Activated T-helper 17 cell treated with anti-CD3 and anti-CD28 coated beads, Interleukin-2, amount 50 U/mL, for 72 hours (primary cell): Measurements from ENCODE around the gene IRX6. TPM values are rescaled to one million over a fixed set of nuclear protein-coding genes. Genes with fewer than 3 reads are reported as not detected.

Source experiments
- ATAC-seq: fragments of 150-1000 bp; cut with Tn5 transposase; replicated peaks from 2 replicates; pipeline ENCODE4 v1.10.0; 2021; ENCODE audit warnings: mild to moderate bottlenecking, moderate library complexity
- H3K27ac Mint-ChIP-seq: one replicate; pipeline ENCODE4 v1.8.0; 2022; ENCODE audit warnings: mixed read lengths
- H3K27me3 Mint-ChIP-seq: one replicate; pipeline ENCODE4 v1.8.0; 2022; ENCODE audit warnings: mixed read lengths
- H3K36me3 Mint-ChIP-seq: one replicate; pipeline ENCODE4 v1.8.0; 2022; ENCODE audit warnings: low read depth, mild to moderate bottlenecking, mixed read lengths
- H3K4me1 Mint-ChIP-seq: one replicate; pipeline ENCODE4 v1.8.0; 2022; ENCODE audit warnings: mixed read lengths
- H3K4me3 Mint-ChIP-seq: one replicate; pipeline ENCODE4 v1.8.0; 2022; ENCODE audit warnings: mild to moderate bottlenecking, mixed read lengths
- H3K9me3 Mint-ChIP-seq: one replicate; pipeline ENCODE4 v1.8.0; 2022; ENCODE audit warnings: mixed read lengths
- total RNA-seq, 2 donors: library from RNA; stranded (reverse); gene quantifications; one replicate each; pipeline ENCODE4 v1.2.3, GENCODE V29; 2022

IRX6 gene
- not detected for total RNA-seq

- H3K4me3 Mint-ChIP-seq = no peak within 1 kb of the TSS
- ATAC-seq = no peak
- H3K9me3 Mint-ChIP-seq = no peaks in the 10 kb centered on the region
- H3K4me1 Mint-ChIP-seq = no peaks in the 10 kb centered on the region
- H3K27me3 Mint-ChIP-seq = peaks cover 35% of the 10 kb centered on the region
- no peaks in the 10 kb centered on the region for H3K36me3 Mint-ChIP-seq
- H3K27ac Mint-ChIP-seq = no peak within 1 kb of the TSS
Observed at GRCh38 chr16:55323637-55324271, at the start of gene IRX6. Gene IRX6, plus strand, starts transcription at chr16:55324203. Its CDS starts 889 bp downstream, at chr16:55325092.

GRCh38 chr16:55274391-55274790 lies 49.6 kb upstream of the IRX6 start:
- H3K9me3 Mint-ChIP-seq = no peaks in the 10 kb centered on the region
- H3K4me3 Mint-ChIP-seq = no peak overlapping the region
- H3K27me3 Mint-ChIP-seq = peaks cover 2% of the 10 kb centered on the region
- no peak overlapping the region for H3K27ac Mint-ChIP-seq
- H3K4me1 Mint-ChIP-seq = no peaks in the 10 kb centered on the region
- H3K36me3 Mint-ChIP-seq = no peaks in the 10 kb centered on the region
- ATAC-seq = no peak

- Mint-ChIP-seq H3K4me3 (no peak overlapping the region), H3K27ac (no peak overlapping the region), H3K27me3 (no peaks in the 10 kb centered on the region), H3K36me3 (no peaks in the 10 kb centered on the region), H3K9me3 (no peaks in the 10 kb centered on the region), H3K4me1 (no peaks in the 10 kb centered on the region)
- ATAC-seq = no peak
Observed at GRCh38 chr16:55275167-55275566, 48.8 kb upstream of the IRX6 start.

GRCh38 chr16:55275869-55276268 lies 48.1 kb upstream of the IRX6 start:
- H3K9me3 Mint-ChIP-seq = no peaks in the 10 kb centered on the region
- H3K27ac Mint-ChIP-seq = no peak overlapping the region
- H3K27me3 Mint-ChIP-seq = no peaks in the 10 kb centered on the region
- no peak for ATAC-seq
- H3K4me3 Mint-ChIP-seq = no peak overlapping the region
- no peaks in the 10 kb centered on the region for H3K36me3 Mint-ChIP-seq
- no peaks in the 10 kb centered on the region for H3K4me1 Mint-ChIP-seq

GRCh38 chr16:55277536-55277935 lies 46.5 kb upstream of the IRX6 start:
- Mint-ChIP-seq H3K36me3 (no peaks in the 10 kb centered on the region), H3K9me3 (no peaks in the 10 kb centered on the region), H3K4me3 (no peak overlapping the region), H3K4me1 (no peaks in the 10 kb centered on the region), H3K27me3 (peaks cover 4% of the 10 kb centered on the region), H3K27ac (no peak overlapping the region)
- no peak for ATAC-seq

GRCh38 chr16:55279598-55279997 lies 44.4 kb upstream of the IRX6 start:
- peaks cover 15% of the 10 kb centered on the region for H3K27me3 Mint-ChIP-seq
- no peaks in the 10 kb centered on the region for H3K9me3 Mint-ChIP-seq
- H3K27ac Mint-ChIP-seq = no peak overlapping the region

GRCh38 chr16:55280587-55280986 lies 43.4 kb upstream of the IRX6 start:
- H3K4me1 Mint-ChIP-seq = no peaks in the 10 kb centered on the region
- no peaks in the 10 kb centered on the region for H3K9me3 Mint-ChIP-seq
- no peak overlapping the region for H3K27ac Mint-ChIP-seq
- no peak for ATAC-seq
- H3K4me3 Mint-ChIP-seq = no peak overlapping the region
- no peaks in the 10 kb centered on the region for H3K36me3 Mint-ChIP-seq
- H3K27me3 Mint-ChIP-seq = peaks cover 15% of the 10 kb centered on the region

More at GRCh38 chr16:55279598-55279997, 44.4 kb upstream of the IRX6 start:
- H3K4me1 Mint-ChIP-seq = no peaks in the 10 kb centered on the region
- no peak for ATAC-seq
- H3K4me3 Mint-ChIP-seq = no peak overlapping the region
- H3K36me3 Mint-ChIP-seq = no peaks in the 10 kb centered on the region

GRCh38 chr16:55282441-55282840 lies 41.6 kb upstream of the IRX6 start:
- peaks cover 6% of the 10 kb centered on the region for H3K9me3 Mint-ChIP-seq
- no peaks in the 10 kb centered on the region for H3K36me3 Mint-ChIP-seq
- no peak for ATAC-seq
- peaks cover 15% of the 10 kb centered on the region for H3K27me3 Mint-ChIP-seq
- no peak overlapping the region for H3K4me3 Mint-ChIP-seq
- H3K4me1 Mint-ChIP-seq = no peaks in the 10 kb centered on the region
- no peak overlapping the region for H3K27ac Mint-ChIP-seq

- Mint-ChIP-seq H3K27me3 (peaks cover 15% of the 10 kb centered on the region), H3K4me1 (no peaks in the 10 kb centered on the region), H3K4me3 (no peak overlapping the region), H3K9me3 (peaks cover 6% of the 10 kb centered on the region), H3K36me3 (no peaks in the 10 kb centered on the region), H3K27ac (no peak overlapping the region)
- no peak for ATAC-seq
Observed at GRCh38 chr16:55283812-55284717, 39.9 kb upstream of the IRX6 start.

GRCh38 chr16:55284718-55285099 lies 39.3 kb upstream of the IRX6 start:
- Mint-ChIP-seq H3K9me3 (peaks cover 6% of the 10 kb centered on the region), H3K27ac (no peak overlapping the region), H3K27me3 (peaks cover 15% of the 10 kb centered on the region), H3K4me1 (no peaks in the 10 kb centered on the region), H3K36me3 (no peaks in the 10 kb centered on the region), H3K4me3 (no peak overlapping the region)
- no peak for ATAC-seq

- peaks cover 15% of the 10 kb centered on the region for H3K27me3 Mint-ChIP-seq
- ATAC-seq = no peak
- no peak overlapping the region for H3K4me3 Mint-ChIP-seq
- H3K36me3 Mint-ChIP-seq = no peaks in the 10 kb centered on the region
- H3K27ac Mint-ChIP-seq = no peak overlapping the region
- H3K4me1 Mint-ChIP-seq = no peaks in the 10 kb centered on the region
- peaks cover 6% of the 10 kb centered on the region for H3K9me3 Mint-ChIP-seq
Observed at GRCh38 chr16:55285586-55285985, 38.4 kb upstream of the IRX6 start.

- peaks cover 6% of the 10 kb centered on the region for H3K9me3 Mint-ChIP-seq
- peaks cover 10% of the 10 kb centered on the region for H3K27me3 Mint-ChIP-seq
- no peak overlapping the region for H3K4me3 Mint-ChIP-seq
- H3K4me1 Mint-ChIP-seq = no peaks in the 10 kb centered on the region
- no peak overlapping the region for H3K27ac Mint-ChIP-seq
- no peaks in the 10 kb centered on the region for H3K36me3 Mint-ChIP-seq
- no peak for ATAC-seq
Observed at GRCh38 chr16:55289353-55289752, 34.6 kb upstream of the IRX6 start.

GRCh38 chr16:55291847-55292246 lies 32.2 kb upstream of the IRX6 start:
- no peaks in the 10 kb centered on the region for H3K36me3 Mint-ChIP-seq
- H3K27ac Mint-ChIP-seq = no peak overlapping the region
- ATAC-seq = no peak
- no peaks in the 10 kb centered on the region for H3K4me1 Mint-ChIP-seq
- H3K27me3 Mint-ChIP-seq = peaks cover 9% of the 10 kb centered on the region
- H3K4me3 Mint-ChIP-seq = no peak overlapping the region
- peaks cover 6% of the 10 kb centered on the region for H3K9me3 Mint-ChIP-seq

- Mint-ChIP-seq H3K27me3 (peaks cover 9% of the 10 kb centered on the region), H3K9me3 (peaks cover under 1% of the 10 kb centered on the region), H3K4me3 (no peak overlapping the region), H3K4me1 (no peaks in the 10 kb centered on the region), H3K27ac (no peak overlapping the region), H3K36me3 (no peaks in the 10 kb centered on the region)
- ATAC-seq = no peak
Observed at GRCh38 chr16:55292491-55292890, 31.5 kb upstream of the IRX6 start.

- ATAC-seq = no peak
- Mint-ChIP-seq H3K27ac (no peak overlapping the region), H3K4me3 (no peak overlapping the region), H3K4me1 (no peaks in the 10 kb centered on the region), H3K36me3 (no peaks in the 10 kb centered on the region), H3K9me3 (no peaks in the 10 kb centered on the region), H3K27me3 (peaks cover 12% of the 10 kb centered on the region)
Observed at GRCh38 chr16:55294129-55294528, 29.9 kb upstream of the IRX6 start.
